CD4-positive, alpha-beta T cell treated with Interleukin-21 for 1 hour (primary cell): ENCODE measurements around the gene ZFHX3.

Experiments
- DNase-seq: peaks from one replicate; pipeline ENCODE4 v3.0.0-alpha.2; 2020

The ZFHX3 gene

GRCh38 chr16:72785171-72785570 is 262.8 kb downstream of the ZFHX3 start:
- no peak for DNase-seq

DNA sequence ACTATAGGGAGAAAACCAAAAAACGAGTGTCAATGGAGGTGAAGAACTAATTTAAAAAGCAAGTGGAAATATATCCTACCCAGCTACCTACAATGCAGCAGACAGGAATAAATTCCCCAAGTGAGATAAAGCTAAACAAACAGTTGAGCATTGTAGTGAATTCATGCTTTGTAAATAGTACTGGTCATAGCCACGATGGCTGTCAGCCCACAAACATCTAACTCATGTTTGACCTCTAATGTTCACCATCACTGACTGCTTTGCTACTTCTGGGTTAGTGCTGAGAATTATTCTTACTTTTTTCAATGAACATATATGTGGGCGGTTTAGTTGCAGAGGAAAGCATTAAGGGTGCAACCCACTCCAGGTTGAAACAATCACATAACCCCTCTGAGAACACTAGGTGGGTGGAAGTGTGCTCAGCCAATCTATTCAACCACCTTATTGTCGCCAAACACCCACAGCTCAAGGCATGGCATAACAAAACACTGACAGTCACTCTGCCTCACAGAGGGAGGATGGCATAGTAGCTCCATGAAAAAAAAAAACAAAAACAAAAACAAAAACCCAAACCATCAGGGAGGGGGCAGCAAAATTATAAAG is 264.1 kb downstream of the ZFHX3 start:
- DNase-seq = no peak

GRCh38 chr16:72769876-72770275 is 278.1 kb downstream of the ZFHX3 start:
- no peak for DNase-seq

DNA sequence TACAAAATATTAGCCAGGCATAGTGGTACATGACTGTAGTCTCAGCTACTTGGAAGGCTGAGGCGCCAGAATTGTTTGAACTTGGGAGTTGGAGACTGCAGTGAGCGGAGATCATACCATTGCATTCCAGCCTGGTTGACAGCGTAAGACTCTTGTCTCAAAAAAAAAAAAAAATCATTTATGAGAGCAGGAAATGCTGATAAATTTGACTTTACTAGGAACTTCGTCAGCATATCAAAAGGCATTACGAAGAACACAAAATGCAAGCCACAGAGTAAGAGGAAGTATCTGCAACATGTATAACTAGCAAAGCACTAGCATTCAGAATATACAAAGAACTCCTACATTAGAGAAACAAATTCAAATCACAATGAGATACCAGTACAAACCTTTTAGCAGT is 279.3 kb downstream of the ZFHX3 start:
- no peak for DNase-seq

DNA sequence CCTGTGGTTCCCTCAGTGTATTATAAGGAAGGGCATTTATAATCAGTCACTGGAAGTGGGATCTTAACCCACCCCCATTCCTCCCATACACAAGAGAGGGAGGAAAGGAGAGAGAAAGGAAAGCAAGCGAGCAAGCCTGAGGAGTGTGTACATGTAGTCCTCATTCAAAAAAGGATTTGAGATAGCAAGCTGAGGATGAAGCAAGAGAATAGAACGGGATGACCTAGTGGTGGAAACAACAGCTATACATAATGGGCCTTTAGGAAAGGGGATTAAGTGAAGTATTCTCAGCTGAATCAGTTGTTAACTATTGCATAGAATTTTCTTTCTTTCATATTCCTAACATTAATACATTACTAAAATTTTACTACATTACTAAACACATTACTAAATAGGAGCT is 281.4 kb downstream of the ZFHX3 start:
- no peak for DNase-seq

DNA sequence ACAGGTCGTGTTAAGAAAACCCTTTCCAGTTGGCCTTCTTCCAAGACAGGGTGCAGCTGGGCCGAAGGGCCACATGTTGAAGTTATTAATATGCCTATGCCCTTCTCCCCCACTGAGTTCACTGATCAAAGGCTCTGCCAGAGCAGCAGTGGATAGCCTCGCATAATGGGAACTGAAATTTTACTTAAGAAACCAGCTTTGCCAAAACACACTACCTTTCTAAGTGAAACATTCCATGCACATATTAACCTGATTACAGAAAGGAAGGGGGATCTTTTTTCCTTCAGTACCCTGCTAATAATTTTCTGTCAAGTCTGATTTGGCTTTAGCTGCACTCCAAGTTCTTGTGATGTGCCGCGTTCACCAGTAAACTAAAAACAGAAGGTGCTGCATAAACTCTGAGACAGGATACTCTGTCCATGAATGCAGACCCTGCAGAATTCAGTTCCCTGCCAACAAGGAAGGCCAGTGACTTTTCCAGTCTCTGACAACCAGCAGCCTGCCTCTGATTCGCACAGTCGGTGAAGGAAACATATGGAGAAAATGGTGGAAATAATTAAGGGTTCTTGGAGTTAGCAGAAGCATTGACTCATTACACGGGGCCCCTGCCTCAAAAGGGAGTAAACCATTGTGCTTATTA is 283.8 kb downstream of the ZFHX3 start:
- no peak for DNase-seq

GRCh38 chr16:72760581-72760980 is 287.3 kb downstream of the ZFHX3 start:
- DNase-seq = no peak

DNA sequence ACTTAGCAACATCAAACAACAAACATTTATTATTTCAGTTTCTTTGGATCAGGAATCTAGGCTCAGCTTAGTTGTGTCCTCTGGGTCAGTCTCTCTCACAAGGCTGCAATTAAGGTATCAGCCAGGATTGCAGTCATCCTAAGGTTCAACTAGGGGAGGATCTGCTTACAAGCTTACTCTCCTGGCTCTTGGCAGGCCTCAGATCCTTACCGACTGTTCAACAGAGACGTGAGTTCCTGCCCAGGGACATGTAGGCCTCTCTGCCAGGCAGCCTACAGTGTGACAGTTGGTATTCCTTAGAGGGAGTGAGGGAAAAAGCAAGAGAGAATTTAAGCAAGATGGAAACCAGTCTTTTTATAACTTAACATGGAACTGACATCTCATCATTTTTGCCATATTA is 294.0 kb downstream of the ZFHX3 start:
- no peak for DNase-seq

- DNase-seq = no peak
Measured at GRCh38 chr16:72752004-72752695, 295.8 kb downstream of the ZFHX3 start.

DNA sequence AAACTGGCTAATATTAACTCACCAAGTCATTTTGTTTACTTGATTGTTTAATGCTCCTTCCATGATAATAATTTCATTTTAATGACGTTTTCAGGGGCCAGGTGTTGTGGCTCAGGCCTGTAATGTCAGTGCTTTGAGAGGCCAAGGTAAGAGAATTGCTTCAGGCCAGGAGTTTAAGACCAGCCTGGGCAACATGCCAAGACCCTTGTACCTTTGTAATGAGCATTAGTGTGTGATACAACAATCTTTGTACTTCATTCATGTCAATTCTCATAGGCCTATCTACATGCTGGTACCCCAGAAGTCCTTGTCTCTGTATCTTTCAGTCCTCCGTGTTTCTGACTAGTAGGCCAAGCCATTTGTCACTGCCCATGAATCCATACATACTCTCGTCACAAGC is 296.9 kb downstream of the ZFHX3 start:
- no peak for DNase-seq

DNA sequence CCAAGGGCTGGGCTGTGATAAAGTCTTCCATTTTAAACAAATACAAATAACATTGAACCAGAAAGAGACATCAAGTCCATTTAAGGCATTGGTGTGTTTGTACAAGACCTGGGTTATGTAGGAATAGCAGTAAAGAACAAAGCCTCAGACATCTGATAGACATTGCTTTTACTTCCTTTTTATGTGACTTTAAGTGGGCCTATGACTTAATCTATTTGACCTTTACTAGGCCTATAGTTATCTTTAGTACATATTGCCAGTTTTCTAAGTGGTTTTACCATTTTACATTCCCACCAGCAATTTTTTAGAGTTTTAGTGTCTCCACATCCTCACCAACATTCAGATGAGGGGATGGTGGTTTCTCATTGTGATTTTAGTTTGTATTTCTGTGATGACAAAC is 298.8 kb downstream of the ZFHX3 start:
- DNase-seq = no peak

DNA sequence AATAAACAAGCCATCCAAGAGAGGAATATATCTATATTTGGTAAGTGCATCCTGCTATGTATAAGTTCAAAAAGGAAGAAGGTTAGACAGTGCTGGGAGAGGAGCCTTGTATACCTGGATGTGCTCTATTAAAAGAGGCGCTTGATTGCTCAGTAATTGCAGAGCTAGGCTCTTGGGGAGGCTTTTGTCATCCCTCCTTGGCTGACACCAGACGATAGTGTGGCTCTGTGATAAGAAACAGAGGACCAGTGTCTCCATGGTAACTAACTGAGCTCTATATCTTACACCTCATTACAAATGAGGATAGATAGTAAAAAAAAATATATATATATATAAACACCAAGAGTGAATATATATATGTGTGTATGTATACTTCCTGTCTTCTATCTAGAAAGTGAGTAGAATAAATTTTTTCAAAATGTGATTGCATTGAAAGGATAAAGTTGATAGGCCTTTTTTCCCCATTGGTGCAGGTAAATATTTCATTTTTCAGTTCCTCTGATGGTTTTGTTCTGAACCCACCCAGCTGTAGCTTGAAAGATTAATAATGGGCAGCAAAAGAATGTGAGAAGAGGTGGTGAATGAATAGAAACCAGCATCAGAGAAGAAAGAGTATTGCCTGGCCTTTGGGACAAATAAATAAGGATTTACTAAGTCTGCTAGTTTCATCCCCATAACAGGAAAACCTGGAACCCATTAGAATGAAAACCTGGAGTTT is 303.7 kb downstream of the ZFHX3 start:
- DNase-seq = no peak

DNA sequence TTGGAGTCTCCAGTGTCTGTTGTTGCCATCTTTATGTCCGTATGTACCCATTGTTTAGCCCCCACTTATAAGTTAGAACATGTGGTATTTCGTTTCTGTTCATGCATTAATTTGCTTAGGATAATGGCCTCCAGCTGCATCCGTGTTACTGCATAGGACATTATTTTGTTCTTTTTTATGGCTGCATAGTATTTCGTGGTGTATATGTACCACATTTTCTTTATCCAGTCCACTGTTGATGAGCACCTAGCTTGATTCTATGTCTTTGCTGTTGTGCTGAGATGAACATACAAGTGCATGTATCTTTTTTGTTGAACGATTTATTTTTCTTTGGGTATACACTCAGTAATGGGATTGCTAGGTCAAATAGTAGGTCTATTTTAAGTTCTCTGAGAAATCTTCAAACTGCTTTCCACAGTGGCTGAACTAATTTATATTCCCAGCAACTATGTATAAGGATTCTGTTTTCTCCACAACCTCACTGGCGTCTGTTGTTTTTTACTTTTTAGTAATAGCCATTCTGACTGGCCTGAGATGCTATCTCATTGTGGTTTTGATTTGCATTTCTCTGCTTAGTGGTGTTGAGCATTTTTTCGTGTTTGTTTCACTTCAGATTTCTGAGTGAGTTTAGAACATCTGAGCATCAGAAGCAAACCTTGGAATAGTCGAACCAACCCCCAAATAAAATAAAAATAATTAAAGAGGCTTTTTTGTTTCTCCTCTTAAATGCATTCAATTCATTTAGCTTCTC is 304.7 kb downstream of the ZFHX3 start:
- no peak for DNase-seq

- DNase-seq = no peak
Measured at GRCh38 chr16:72740347-72740746, 307.6 kb downstream of the ZFHX3 start.

GRCh38 chr16:72739577-72739976 is 308.4 kb downstream of the ZFHX3 start:
- DNase-seq = no peak

- no peak for DNase-seq
Measured at GRCh38 chr16:72736074-72736473, 311.9 kb downstream of the ZFHX3 start.
